Inferior parietal cortex (tissue), 1 donor: Measurements from ENCODE around the gene FBXO28.
"Not testable (repeated sequence)": the region's sequence is repeated elsewhere in the genome, so short reads cannot be mapped to it uniquely, and the experiment has no call there.

Experiments
- DNase-seq: peaks from one replicate; pipeline ENCODE4 v3.0.0-alpha.2; 2016; ENCODE audit errors: extremely low spot score

The FBXO28 gene

DNA sequence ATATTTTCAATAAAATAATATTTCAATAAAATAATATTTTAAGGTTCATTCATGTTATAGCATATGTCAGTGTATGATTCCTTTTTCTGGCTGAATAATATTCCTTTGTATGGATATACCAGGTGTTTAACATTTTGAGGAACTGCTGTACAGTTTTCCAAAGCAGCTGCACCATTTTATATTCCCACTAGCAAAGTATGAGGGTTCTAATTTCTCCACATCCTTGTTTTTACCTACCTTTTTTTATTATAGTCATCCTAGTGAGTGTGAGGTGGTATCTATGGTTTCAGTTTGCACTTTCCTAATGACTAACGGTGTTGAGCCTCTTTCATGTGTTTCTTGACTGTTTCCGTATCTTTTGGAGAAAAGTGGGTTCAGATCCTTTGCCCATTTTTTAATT is 74.4 kb downstream of the FBXO28 start:
- DNase-seq: no peak

- DNase-seq: no peak
Observed at GRCh38 chr1:224189561-224189960, 75.7 kb downstream of the FBXO28 start.

DNA sequence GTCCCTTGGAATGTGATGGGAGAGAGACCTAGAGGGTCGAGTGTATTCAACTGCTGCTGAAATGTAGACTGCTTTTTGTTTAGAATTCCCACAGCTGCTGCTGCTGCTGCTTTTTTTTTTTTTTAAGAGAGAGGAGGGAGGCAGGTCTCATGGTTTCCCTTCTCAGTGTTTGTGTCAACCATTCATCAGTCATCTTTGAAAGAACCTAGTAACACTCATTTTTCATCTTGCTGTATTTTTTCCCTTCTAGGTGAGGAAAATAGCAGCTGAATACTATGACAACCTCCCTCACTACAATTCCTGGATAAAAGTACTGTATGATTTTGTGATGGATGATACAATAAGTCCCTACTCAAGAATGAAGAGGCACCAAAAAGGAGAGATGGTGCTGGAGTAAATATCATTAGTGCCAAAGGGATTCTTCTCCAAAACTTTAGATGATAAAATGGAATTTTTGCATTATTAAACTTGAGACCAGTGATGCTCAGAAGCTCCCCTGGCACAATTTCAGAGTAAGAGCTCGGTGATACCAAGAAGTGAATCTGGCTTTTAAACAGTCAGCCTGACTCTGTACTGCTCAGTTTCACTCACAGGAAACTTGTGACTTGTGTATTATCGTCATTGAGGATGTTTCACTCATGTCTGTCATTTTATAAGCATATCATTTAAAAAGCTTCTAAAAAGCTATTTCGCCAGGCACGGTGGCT is 78.3 kb downstream of the FBXO28 start:
- DNase-seq: no peak

DNA sequence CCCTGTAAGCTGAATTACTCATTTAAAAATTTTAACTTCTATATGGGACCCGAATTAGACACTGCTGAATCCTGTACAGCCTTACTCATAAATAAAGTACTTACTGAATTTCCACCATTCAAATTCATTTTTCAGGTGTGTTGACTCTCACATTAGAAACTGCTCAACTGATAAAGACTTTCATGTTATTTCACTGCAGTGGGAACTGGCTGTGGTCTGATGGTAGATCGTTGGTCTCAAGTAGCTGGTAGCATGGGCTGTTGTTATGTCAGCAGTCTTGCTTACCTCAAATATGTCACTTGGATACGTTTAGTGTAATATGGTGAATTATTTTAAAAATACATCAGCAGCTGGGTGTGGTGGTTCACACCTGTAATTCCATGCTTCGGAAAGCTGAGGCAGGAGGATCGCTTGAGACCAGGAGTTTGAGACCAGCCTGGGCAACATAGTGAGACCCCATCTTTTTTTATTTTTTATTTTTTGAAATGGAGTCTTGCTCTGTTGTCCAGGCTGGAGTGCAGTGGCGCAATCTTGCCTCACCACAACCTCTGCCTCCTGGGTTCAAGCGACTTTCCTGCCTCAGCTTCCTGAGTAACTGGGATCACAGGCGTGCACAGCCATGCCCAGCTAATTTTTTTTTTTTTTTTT is 79.5 kb downstream of the FBXO28 start:
- no peak for DNase-seq

DNA sequence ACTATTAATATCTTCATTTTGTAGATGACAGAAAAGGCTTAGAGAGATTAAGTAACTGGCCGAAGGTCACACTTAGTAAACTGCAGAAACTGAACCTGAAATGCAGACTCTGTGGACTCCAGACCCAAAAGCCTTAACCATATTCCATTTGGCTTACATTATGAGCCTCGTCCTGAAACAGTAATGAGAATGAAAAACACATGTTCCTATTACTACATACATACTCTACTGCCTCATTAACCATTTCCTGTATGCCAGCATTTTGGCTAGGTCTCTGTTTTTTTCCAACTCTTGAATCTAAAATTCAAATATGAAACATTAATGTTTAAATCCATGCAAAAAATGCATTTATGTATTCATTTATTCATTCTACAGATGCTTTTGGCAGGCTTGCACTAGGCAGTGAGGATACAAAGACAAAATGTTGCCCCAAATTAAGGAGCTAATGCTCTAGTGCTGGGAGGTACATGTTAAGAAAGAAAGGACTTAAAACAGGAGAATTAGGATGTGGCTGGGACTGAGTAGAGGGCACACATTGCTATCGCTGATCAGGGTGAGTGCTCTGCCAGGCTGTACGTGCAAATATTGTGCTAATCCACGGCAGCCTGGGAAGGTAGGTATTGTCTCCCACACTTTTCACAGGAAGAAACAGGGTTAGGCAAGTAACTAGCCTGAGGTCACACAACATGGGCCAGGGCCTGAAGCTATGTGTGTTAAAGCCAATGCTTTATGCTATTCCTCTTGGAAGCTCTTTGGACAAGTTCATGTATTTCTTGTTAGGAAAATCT is 83.1 kb downstream of the FBXO28 start:
- DNase-seq: no peak

GRCh38 chr1:224198572-224198971 is 84.7 kb downstream of the FBXO28 start:
- no peak for DNase-seq

DNA sequence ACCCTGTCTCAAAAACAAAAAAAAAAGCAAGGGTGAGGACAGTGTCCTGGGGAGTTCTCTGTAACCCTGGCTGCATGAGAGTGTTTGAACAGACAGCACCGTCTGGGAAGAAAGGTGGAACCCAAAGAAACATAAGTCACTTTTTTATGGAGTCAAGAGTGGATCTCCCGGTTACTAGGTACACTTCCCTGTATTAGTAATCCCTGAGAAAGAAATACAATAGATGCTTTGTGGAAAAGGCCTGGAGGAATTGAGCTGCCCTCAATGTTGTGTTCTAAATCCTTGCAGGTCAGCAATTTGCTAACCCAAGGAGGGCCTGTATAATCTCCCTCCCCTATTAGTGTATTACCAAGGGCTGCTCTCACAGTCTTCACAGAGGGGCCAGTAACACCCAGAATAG is 85.8 kb downstream of the FBXO28 start:
- no peak for DNase-seq

GRCh38 chr1:224201383-224201782 is 87.5 kb downstream of the FBXO28 start:
- DNase-seq: no peak

- DNase-seq: no peak
Observed at GRCh38 chr1:224201853-224202252, 87.9 kb downstream of the FBXO28 start.

DNA sequence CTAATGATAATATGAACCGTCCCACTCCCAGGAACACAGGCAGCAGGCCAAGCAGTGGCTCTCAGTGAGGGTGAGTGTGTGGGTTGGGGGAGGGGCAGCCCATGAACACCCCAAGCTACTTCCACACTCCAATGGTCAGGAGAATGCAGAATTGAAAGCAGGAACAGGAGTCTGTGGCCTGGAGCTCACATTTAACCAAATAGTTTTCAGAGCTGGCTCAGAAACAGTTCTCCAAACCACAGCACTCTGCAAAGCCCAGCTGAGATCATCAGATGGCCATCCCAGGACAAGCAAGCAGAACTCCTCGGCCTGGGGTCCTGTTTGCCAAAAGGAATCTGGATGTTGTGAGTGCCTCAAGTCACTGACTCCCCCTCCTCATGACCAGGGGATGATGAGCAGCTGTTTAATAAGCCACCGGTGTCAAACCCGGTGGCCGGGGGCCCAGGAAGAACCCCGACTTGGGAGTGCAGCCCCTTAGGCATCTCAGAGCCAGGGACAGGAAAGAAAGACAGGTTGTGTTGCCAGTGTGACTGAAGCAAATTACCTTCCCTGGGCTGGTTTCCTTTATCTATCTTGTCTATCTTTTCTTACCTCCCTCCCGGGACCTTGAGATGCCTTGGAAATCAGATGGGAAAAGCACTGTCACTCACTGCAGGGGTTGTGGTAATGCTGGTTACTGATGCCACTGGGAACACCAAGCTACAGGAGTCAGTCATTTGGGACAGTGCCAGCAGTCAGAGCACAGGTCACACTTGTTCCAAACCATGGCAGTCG is 89.5 kb downstream of the FBXO28 start:
- no peak for DNase-seq

DNA sequence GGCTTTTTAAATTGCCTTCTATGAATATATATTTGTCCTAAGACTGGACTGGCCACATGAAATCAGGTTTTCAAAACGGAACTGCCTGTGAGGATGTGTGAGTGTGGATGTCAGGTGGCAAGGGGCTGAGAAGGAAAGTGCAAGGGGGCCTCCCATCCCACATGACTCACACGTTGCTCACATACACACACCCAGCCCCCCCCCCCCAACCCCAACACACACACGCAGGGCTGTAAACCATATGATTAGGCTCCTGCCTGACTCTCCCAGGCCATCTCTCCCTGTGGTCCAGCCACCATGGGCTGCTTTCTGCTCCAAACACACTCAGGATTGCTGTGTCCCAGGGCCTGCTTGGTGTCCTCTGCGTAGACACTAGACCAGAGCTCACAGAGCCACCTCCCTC is 91.5 kb downstream of the FBXO28 start:
- DNase-seq: no peak

DNA sequence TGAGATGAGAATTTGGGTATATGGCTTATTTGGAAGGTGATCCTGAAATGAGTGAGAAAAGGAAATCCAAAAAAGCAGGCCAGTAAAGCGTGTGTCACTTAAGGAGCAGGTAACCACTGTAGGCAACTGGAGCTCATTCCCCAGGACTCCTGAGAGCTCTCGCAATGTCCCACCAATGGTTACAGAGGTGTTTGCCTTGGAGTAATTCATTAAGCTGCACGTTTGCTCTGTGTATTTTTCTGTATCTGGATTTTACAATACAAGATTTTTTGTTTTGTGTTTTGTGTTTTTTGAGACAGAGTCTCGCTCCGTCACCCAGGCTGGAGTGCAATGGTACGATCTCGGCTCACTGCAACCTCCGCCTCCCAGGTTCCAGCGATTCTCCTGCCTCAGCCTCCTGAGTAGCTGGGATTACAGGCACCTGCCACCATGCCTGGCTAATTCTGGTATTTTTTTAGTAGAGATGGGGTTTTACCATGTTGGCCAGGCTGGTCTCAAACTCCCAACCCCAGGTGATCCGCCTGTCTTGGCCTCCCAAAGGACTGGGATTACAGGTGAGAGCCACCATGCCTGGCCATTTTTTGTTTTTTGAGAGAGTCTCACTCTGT is 92.1 kb downstream of the FBXO28 start:
- not testable (repeated sequence) for DNase-seq

DNA sequence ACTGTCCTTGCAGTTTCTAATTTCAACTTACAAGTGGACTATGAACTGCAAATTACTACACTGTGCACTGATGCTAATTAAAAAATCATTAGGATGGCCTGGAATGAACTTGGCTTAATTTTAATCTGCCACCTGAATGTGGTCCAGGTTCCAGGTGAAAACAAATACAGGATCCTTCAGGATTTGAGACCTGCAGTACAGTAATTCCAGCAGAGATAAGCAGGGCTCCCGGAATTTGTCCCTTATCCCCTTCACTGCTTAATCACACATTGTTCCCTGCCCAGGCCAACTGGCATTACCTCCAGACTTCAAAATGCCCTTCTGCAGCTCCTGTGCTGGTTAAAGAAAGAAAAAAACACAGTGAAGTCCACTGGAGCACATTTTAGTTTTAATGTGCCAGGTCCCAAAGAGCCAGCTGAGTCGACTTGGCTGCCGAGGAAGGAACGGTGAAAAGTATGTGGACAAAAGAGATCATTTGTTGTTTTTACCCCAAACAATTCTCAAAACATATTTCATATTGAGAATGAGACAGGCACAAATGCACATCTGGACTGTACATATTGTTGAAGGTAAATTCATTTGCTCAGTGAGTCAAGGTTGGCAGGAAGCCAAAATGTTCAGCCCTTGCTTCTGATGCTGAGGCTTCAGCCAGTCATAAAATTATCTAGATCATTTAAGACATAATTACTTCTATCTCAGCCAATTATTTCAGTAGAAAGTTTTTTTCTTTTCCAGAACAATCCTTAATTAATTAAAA is 97.5 kb downstream of the FBXO28 start:
- no peak for DNase-seq
